HK-2 (cell line): ENCODE measurements around the gene SVOPL.

Experiments used
- DNase-seq: peaks from one replicate; pipeline ENCODE4 v3.0.0-alpha.2; 2018; ENCODE audit not compliant: unreplicated experiment

The SVOPL gene

GRCh38 chr7:138563808-138564207 is 137.4 kb downstream of the SVOPL start:
- DNase-seq: no peak

GRCh38 chr7:138559448-138559847 is 141.7 kb downstream of the SVOPL start:
- DNase-seq: no peak

GRCh38 chr7:138556771-138557484 is 144.2 kb downstream of the SVOPL start:
- DNase-seq: no peak

- DNase-seq: no peak
Measured at GRCh38 chr7:138555684-138556083, 145.5 kb downstream of the SVOPL start.

- no peak for DNase-seq
Measured at GRCh38 chr7:138554674-138555073, 146.5 kb downstream of the SVOPL start.

GRCh38 chr7:138553805-138554204 is 147.4 kb downstream of the SVOPL start:
- no peak for DNase-seq

GRCh38 chr7:138551102-138551501 is 150.1 kb downstream of the SVOPL start:
- DNase-seq: no peak

GRCh38 chr7:138550337-138550736 is 150.8 kb downstream of the SVOPL start:
- DNase-seq: no peak

GRCh38 chr7:138549082-138549481 is 152.1 kb downstream of the SVOPL start:
- no peak for DNase-seq

- no peak for DNase-seq
Measured at GRCh38 chr7:138546829-138547228, 154.3 kb downstream of the SVOPL start.

- no peak for DNase-seq
Measured at GRCh38 chr7:138546064-138546619, 155.0 kb downstream of the SVOPL start.

GRCh38 chr7:138545123-138545522 is 156.0 kb downstream of the SVOPL start:
- DNase-seq: no peak
